GM21717 (cell line): ENCODE data around the gene RIN1.
A peak's percentile ranks its signal among the peaks of the same experiment; 100 is the strongest.

Experiments used
- ATAC-seq: cut with Tn5 transposase; IDR thresholded peaks from one replicate; pipeline ENCODE4 v1.9.1; 2021; ENCODE audit warnings: mild to moderate bottlenecking, moderate library complexity; ENCODE audit not compliant: unreplicated experiment

Gene RIN1

DNA sequence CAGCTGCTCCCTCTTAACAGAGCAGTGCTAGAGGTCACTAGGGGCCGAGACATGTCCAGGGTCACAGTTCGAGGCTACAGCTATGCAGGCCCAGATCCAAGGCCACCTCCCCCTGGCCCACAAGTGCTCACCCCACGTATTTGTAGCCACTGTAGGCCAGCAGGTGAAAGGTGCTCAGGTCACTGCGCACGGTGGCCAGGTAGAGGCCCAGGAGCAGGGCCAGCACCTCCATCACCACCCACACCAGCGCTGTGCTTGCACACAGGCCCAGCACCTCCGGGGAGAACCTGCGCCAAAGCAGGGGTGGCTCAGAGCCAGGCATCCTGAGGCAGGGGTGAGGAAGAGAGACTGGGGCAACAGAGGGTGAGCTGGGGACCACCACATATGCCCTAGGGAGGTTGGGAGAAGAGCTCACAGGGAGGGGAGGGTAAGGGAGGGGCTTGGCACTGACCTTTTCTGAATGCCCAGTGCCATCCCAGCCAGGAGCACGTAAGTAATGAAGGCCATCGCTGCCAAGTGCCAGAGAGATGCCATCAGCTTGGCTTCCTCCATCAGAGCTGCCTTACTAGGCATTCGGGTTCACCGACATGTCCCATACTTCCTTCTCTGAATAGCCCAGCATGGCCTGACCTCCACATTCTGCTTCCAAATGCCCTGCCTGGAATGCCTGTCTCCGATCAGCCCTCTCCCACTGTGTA, 50.8 kb downstream of the RIN1 start:
- no peak for ATAC-seq

DNA sequence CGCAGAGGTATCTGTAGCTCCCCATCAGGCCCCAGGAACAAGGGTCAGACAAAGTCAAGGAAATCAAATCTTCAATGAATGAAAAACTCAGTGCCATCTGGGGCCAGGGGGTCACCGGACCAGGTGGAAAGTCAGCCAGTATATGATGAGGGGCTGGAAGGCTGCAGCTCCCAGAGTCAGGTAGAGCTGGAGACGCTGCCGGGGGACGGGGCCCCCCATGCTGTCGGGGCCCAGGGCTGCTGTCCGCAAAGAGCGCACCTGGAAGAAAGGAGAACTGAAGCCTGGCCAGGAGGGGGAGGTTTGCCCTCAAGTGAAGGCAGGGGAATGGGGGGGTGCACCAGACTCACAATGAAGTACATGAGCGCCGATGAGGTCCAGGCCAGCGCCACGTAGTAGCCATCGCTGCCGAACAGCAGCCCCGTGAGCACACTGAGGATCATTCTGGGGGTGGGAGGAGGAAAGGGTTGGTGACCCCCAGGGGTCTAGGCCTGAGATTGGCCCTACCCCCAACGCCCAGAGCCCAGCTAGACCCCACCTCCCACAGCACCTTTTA, 51.6 kb downstream of the RIN1 start:
- ATAC-seq, result no peak

DNA sequence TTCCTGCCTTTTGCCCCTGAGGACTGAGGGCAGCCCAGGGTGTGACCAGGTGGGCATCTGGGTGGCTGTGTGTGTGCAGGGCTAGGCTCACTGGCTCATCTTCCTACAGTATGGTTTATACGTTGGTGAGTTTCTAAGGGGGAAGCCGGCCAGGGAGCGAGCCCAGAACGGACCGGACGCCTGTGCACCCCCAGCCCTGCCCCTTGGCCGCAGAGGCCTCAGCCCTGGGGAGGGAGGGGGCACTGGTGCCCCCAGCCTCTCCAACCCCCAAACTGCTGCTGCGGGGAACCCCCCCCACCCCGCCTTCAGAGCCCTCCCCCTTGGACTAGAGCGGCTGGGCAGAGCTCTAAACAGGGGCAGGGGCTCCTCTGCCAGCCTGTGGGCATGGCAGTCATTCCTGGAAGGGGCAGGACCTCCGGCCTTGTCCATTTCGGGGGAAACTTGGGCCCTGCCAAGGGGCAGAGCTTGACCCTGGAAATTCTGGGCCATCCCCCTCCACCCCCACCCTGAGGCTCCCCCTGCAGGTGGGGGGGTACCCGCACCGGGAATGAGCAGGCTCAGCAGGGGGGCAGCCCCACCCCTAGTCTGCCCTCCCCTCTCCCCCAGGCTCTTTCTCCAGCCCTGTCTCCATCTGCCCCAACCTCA, 52.7 kb downstream of the RIN1 start:
- no peak for ATAC-seq

DNA sequence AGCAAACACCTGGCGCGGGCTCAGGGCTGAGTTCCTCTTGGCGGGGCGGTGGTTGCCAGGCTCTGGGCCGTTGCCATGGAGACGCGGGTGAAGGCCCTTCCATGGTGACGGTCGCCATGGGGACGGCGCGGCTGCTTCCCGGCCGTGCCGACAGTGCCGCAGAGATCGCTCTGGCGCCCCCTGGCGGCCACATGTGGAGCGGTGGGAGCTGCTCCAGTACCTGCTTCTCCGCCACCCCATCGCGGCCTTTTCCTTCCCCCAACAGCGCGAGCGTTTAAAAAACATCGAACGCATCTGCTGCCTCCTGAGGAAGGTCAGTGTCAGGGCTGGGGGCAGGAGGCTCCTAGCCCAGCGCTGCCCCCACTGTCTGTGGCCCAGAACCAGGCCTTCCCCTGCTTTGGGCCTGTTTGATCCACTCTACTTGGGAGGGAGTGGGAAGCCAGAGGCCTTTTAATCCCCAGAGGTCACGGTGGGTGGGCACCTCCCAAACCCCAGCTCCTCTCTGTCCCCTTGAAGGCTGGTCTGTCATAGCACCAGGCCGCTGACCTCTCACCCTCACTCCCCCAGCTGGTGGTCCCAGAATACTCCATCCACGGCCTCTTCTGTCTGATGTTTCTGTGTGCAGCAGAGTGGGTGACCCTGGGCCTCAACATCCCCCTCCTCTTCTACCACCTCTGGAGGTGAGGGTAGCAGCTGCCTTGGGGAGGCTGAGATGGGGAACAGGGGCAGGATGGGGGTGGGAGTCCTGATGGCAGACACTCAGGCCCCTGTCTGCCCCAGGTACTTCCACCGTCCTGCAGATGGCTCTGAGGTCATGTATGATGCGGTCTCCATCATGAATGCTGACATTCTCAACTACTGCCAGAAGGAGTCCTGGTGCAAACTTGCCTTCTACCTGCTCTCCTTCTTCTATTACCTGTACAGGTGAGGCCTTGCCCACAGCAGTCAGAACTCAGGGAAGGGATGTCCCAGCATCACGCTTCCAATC, 53.5 kb downstream of the RIN1 start:
- peak; percentile 66 for ATAC-seq
